Fibroblast of peridontal ligament (primary cell): ENCODE data around the gene PLD1.

Experiments
- DNase-seq: peaks from one replicate; pipeline ENCODE4 v3.0.0-alpha.2; 2010; ENCODE audit errors: extremely low read depth

PLD1 gene

GRCh38 chr3:171620825-171621434 lies 189.4 kb downstream of the PLD1 start:
- DNase-seq, result no peak

- DNase-seq, result no peak
Observed at GRCh38 chr3:171616798-171617197, 193.5 kb downstream of the PLD1 start.

- no peak for DNase-seq
Observed at GRCh38 chr3:171615686-171616085, 194.6 kb downstream of the PLD1 start.

DNA sequence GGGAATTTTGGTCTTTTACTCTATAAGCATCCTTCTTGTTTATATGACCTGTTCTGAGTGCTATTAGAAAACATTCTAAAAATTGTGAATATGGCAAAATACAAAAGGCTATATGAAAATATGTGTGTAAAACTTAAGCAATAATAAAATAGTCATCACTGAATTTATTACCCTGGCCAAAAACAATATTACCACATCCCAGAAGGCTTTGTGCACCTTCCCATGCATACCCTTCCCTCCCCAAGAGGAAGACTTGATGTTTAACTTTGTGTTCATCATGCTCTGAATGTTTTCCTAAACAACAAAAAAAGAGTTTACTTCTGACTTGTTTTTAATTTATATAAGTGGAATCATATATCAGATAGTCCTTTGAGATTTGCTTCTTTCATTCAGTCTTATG lies 195.0 kb downstream of the PLD1 start:
- no peak for DNase-seq

DNA sequence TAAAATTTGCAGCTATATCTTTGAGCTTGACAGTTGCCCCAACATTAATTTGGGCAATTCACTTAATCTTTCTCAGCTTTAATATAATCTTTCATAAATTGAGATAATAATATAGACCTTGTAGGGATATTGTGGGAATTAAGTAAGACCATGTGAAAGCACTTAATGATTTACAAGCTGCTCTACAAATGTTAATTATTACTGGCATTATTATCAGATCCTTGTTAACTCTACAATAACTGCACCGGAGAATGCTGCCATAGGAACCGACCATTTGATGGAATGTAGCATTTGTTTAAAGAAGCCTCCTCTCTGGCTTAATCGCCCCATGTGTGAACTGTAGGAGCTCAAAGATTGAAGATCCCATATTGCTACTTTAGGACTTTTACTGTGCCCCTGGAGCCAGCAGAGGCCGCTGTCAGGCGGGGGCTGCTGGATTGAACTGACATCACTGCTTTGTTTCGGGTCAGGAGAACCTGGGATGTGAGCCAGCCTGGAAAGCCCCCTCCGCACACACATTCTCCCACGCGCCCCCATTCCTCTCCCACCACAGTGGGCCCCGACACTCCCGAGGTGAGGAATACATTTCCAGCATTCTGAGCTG lies 195.9 kb downstream of the PLD1 start:
- DNase-seq, result no peak

- DNase-seq, result no peak
Observed at GRCh38 chr3:171607452-171607851, 202.8 kb downstream of the PLD1 start.

DNA sequence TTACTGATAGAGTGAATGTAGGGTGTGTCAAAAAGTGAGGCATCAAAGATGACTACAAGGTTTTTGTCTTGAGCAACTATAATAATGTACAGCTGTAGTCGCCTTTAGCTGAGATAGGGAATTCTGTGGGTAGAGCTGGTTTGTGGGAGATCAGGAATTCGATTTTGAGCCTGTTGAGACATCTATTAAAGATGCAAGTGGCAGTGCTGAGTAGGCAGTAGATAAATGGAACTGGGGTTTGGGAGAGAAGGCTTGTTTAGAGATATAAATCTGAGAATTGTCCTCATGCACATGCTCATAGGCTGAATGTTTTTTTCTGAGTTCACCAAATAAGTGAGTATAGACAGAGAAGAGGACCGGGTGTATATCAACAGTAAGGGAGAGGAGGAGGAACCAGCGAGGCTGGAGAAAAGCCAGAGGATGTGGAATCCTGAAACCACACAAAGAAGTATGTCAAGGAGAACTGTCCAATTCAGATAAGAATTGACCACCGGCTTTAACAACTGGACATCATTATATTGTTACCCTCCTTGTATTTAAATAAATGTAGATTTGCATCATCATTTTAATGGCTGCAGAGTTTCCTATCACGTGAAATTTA lies 204.0 kb downstream of the PLD1 start:
- DNase-seq, result no peak

DNA sequence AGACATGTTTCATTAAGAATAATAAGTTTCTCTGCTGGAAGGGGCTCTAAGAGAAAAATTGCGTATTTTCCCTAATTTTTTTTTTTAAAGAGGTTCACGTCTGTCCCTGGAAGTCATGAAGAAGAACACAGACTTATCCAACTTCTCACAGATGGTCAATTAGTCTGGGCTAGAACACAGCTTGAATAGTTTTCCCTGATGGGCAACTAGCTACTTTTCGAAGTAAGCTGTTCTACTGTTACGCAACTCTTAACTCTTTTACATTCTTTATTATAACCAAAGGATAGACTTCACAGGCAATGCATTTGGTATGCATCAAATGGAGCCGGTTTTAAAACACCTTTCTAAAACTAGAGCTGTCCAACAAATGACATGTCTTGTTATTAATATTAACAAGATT lies 205.9 kb downstream of the PLD1 start:
- no peak for DNase-seq

GRCh38 chr3:171602072-171602471 lies 208.2 kb downstream of the PLD1 start:
- no peak for DNase-seq

- DNase-seq, result no peak
Observed at GRCh38 chr3:171600030-171600429, 210.3 kb downstream of the PLD1 start.

GRCh38 chr3:171598990-171599389 lies 211.3 kb downstream of the PLD1 start:
- no peak for DNase-seq

GRCh38 chr3:171592786-171593185 lies 217.5 kb downstream of the PLD1 start:
- no peak for DNase-seq

DNA sequence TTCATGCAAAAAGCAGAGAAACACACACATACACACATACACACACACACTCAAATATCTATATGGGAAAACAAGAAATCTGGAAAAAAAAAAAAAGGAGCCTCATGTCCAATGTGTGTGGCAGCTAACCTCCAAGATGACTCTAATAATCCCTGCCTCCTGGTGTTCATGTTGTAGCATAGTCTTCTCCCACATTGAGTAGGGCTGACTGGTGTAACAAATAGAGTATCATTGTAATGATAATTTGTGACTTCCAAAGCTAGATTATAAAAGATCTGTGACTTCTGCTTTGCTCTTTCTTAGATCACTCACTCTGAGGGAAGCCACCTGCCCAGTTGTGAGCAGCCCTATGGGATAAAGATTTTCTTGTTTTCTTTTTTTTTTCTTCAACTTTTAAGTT lies 219.2 kb downstream of the PLD1 start:
- DNase-seq, result no peak

DNA sequence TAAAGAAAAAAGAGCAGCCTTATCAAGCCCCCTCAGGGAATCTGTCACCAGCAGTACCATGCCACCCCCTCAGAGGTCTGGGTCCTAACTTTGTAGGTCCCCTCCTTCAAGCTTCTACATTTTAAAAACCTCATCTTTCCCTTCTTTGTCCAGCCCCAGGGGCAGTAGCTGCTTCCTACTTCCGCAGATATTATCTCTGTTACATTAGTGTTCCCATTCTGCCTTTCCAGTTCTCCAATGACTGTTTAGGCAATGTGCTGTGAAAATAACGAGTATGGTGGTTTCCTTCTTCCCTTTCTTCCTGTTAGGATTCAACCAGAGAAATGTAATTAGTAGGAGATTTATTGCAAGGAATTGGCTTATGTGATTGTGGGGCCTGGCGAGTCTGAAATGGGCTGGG lies 224.0 kb downstream of the PLD1 start:
- DNase-seq, result no peak

- no peak for DNase-seq
Observed at GRCh38 chr3:171585039-171585438, 225.2 kb downstream of the PLD1 start.

DNA sequence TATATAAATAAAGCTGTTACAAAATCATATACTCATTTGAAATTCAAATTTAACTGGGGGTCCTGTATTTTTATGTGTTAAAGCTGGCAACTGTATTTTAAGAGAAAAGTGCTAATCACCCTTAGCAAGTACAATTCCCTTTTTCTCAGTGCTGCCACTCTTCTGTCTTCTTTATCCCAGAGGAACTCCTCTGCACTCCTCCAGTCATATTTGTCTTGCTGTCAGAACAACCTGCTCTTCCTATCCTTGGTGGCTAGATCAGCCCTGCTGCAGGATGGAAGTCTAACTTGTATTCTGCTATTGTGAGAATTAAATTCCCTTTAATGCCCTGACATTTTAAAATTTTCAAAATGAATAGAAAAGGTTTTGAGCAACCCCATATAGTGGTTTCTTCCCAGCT lies 226.2 kb downstream of the PLD1 start:
- no peak for DNase-seq

GRCh38 chr3:171574556-171575240 lies 235.6 kb downstream of the PLD1 start:
- peak; percentile 27 for DNase-seq

DNA sequence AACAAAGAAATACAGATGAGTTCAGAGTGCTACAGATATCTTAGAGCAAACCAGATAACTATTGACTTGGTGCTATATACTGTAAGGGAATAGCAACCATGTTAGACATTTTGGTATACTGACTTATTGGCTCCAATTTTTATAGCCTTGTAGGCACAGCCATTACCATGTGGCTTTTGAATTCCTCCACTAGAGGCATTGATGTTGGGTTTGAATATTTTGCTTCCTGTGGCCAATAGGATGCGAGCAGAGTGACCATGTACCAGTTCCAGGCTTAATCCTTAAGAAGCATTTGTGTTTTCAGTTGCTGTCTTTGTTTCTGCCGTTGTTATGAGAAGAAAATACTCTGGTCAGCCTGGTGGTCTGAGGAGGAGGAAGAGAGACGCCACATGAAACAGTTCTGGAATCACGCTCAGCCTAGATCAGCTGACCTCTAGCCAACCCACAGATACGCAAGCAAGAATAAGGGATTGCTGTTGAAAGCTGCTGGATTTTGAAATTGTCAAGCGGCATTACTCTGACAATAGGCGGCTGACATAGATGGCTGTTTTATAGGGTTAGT lies 240.6 kb downstream of the PLD1 start:
- DNase-seq, result peak; percentile 12

- DNase-seq, result no peak
Observed at GRCh38 chr3:171568766-171569165, 241.5 kb downstream of the PLD1 start.

DNA sequence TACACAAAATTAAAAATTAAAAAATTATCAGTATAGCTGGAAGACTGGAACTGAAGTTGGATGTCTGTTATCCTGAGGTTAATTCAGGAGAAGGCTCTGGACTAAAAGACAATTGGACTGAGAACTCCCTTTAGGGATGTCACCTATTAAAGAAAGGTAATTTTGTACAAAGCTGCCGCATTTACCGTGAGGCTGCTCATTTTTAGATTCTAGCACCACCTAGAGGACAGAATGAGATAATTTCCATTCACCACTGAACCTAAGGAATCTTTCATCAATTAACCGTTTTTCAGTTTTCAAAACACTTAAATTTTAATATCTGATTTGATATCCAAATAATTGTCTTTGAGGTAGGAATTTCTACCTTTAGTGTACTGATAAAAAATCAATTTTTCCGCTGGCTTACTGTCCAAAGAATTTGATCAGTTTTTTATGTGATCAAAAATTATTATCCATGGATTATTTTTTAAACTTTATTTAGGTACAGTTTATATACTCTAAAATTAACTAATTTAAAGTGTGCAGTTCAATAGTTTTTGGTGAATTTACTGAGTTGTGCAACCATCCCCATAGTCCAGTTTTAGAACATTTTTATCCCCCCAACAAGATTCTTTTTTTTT lies 243.4 kb downstream of the PLD1 start:
- peak; percentile 60 for DNase-seq

DNA sequence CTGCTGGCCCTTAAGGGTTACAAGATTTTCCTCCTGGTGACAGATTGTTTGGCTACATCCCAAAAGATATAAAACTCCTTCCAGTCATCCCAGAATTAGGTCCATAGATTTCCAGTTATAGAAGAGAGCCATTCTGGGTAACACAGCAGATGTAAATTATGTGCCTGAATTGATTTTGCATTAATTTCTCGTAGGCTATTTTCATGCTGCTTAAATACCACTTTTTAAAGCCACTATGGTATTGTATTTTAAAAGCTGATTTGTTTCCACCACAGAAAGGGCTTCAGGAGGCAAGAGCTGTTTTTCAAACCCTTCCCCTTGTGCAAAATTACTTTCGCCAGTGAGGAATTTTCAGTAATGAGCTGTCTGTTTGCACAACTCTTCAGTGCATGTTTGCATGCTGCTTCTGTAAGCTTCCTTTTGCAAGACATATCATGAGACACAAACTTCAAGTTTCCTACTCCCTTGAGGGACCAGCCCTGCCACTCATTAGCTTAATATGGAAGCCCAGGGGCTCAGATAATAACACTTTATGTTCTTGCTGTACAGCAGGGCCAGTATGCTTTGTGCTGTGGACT lies 244.7 kb downstream of the PLD1 start:
- peak; percentile 44 for DNase-seq
